MM.1S (cell line): ENCODE measurements around the gene OTULIN.

Source experiments
- DNase-seq: peaks from one replicate; pipeline ENCODE4 v3.0.0-alpha.2; 2015
- H2AFZ ChIP-seq: fragments of 300-600 bp; sonication (generic); 2 replicates; pipeline ENCODE4 v1.6.0; 2016; ENCODE audit warnings: antibody characterized with exemption, low read length
- H3F3A ChIP-seq: fragments of 300-600 bp; sonication (generic); 2 replicates; pipeline ENCODE4 v1.6.1; 2016; ENCODE audit warnings: mild to moderate bottlenecking, antibody characterized with exemption, low read length, moderate library complexity, mixed read lengths; ENCODE audit not compliant: insufficient read depth
- H3K27ac ChIP-seq: fragments of 300-600 bp; sonication (generic); 2 replicates; pipeline ENCODE4 v1.5.1; 2016; ENCODE audit warnings: mild to moderate bottlenecking, low read length
- H3K27me3 ChIP-seq: fragments of 300-600 bp; sonication (generic); replicated peaks from 2 replicates; pipeline ENCODE4 v1.6.0; 2016; ENCODE audit warnings: low read length; ENCODE audit not compliant: insufficient read depth
- H3K36me3 ChIP-seq: fragments of 300-600 bp; sonication (generic); replicated peaks from 2 replicates; pipeline ENCODE4 v1.6.1; 2016; ENCODE audit warnings: mild to moderate bottlenecking, low read length, mixed read lengths; ENCODE audit not compliant: insufficient read depth
- H3K4me1 ChIP-seq: fragments of 300-600 bp; sonication (generic); 2 replicates; pipeline ENCODE4 v1.6.1; 2016; ENCODE audit warnings: low read length, mixed read lengths
- H3K4me2 ChIP-seq: fragments of 300-600 bp; sonication (generic); 2 replicates; pipeline ENCODE4 v1.6.0; 2016; ENCODE audit warnings: low read depth, low read length
- H3K4me3 ChIP-seq: fragments of 300-600 bp; sonication (generic); 2 replicates; pipeline ENCODE4 v1.5.1; 2016; ENCODE audit warnings: low read length, mixed read lengths
- H3K79me2 ChIP-seq: fragments of 300-600 bp; sonication (generic); 2 replicates; pipeline ENCODE4 v1.6.1; 2016; ENCODE audit warnings: mixed run types, low read length, mixed read lengths
- H3K9ac ChIP-seq: fragments of 300-600 bp; sonication (generic); 2 replicates; pipeline ENCODE4 v1.6.1; 2016; ENCODE audit warnings: low read length, mixed read lengths
- H3K9me2 ChIP-seq: fragments of 300-600 bp; sonication (generic); replicated peaks from 2 replicates; pipeline ENCODE4 v1.6.1; 2016; ENCODE audit warnings: mild to moderate bottlenecking, low read length, mixed read lengths; ENCODE audit not compliant: insufficient read depth
- H3K9me3 ChIP-seq: fragments of 300-600 bp; sonication (generic); replicated peaks from 2 replicates; pipeline ENCODE4 v1.6.1; 2016; ENCODE audit warnings: mild to moderate bottlenecking, low read length, mixed read lengths; ENCODE audit not compliant: insufficient read depth
- H4K20me1 ChIP-seq: fragments of 300-600 bp; sonication (generic); 2 replicates; pipeline ENCODE4 v1.6.1; 2016; ENCODE audit warnings: mild to moderate bottlenecking, low read length, moderate library complexity, mixed read lengths; ENCODE audit not compliant: insufficient read depth
- EZH2 ChIP-seq: fragments of 300-600 bp; sonication (generic); optimal IDR thresholded peaks from 2 replicates; pipeline ENCODE3; 2017; ENCODE audit warnings: low read depth, mild to moderate bottlenecking, antibody characterized with exemption, low read length, mixed read lengths
- EZH2phosphoT487 ChIP-seq: fragments of 300-600 bp; sonication (generic); IDR thresholded peaks from 2 replicates; pipeline ENCODE4 v1.6.1; 2018; ENCODE audit warnings: antibody characterized with exemption, low read length
- TF ChIP-seq, protein P1 (sequence below): fragments of 300-600 bp; sonication (generic); IDR thresholded peaks from 2 replicates; pipeline ENCODE4 v1.5.1; 2016; ENCODE audit warnings: antibody characterized with exemption, low read length, mixed read lengths

OTULIN gene

DNA sequence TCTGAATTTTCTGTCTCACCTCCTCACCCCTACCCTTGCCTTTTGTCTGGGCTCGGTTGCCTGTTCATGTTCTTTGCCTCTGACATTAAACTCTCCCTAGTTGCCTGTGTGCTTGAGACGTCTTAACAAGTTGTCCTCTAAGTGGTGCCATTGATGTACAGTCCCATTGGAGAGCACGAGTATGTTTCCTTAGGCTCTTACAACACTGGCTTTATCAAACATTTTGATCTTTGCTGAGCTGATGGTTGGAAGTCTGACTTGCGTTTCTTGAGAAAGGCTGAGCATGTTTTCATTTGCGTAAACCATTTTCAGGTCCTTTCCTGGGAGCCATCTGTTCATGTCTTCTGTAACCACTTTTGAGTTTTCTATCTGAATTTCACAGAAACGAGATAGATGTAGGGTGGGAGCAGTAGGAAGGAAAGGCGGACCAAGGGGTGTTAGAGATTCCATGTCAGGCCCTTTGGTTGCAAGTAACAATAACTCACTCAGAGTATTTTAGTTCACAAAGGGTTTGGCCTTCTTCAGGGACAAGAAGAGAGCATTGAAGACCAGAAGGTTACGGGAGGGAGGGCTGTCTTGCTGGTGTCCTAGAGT is 35.4 kb downstream of the OTULIN start:
- DNase-seq = no peak
- Histone ChIP-seq H3K27me3 (no peaks in the 10 kb centered on the region), H3K79me2 (0 out of 2 replicates have a peak, but pooled peaks cover 16% of the 10 kb centered on the region), H4K20me1 (no peaks in the 10 kb centered on the region), H3K27ac (no peak overlapping the region), H3K36me3 (peaks cover 3% of the 10 kb centered on the region; the same call in 1 of the 2 replicates), H3K4me1 (no peaks in the 10 kb centered on the region), H3F3A (no peaks in the 10 kb centered on the region), H3K9me3 (no peaks in the 10 kb centered on the region), H3K9ac (no peak overlapping the region), H2AFZ (no peak overlapping the region), H3K9me2 (no peaks in the 10 kb centered on the region), H3K4me3 (no peak overlapping the region), H3K4me2 (no peak overlapping the region)
- TF ChIP-seq, protein P1, sequence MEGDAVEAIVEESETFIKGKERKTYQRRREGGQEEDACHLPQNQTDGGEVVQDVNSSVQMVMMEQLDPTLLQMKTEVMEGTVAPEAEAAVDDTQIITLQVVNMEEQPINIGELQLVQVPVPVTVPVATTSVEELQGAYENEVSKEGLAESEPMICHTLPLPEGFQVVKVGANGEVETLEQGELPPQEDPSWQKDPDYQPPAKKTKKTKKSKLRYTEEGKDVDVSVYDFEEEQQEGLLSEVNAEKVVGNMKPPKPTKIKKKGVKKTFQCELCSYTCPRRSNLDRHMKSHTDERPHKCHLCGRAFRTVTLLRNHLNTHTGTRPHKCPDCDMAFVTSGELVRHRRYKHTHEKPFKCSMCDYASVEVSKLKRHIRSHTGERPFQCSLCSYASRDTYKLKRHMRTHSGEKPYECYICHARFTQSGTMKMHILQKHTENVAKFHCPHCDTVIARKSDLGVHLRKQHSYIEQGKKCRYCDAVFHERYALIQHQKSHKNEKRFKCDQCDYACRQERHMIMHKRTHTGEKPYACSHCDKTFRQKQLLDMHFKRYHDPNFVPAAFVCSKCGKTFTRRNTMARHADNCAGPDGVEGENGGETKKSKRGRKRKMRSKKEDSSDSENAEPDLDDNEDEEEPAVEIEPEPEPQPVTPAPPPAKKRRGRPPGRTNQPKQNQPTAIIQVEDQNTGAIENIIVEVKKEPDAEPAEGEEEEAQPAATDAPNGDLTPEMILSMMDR = no peak
- TF ChIP-seq EZH2 = no peak
- no peak for TF ChIP-seq EZH2phosphoT487

DNA sequence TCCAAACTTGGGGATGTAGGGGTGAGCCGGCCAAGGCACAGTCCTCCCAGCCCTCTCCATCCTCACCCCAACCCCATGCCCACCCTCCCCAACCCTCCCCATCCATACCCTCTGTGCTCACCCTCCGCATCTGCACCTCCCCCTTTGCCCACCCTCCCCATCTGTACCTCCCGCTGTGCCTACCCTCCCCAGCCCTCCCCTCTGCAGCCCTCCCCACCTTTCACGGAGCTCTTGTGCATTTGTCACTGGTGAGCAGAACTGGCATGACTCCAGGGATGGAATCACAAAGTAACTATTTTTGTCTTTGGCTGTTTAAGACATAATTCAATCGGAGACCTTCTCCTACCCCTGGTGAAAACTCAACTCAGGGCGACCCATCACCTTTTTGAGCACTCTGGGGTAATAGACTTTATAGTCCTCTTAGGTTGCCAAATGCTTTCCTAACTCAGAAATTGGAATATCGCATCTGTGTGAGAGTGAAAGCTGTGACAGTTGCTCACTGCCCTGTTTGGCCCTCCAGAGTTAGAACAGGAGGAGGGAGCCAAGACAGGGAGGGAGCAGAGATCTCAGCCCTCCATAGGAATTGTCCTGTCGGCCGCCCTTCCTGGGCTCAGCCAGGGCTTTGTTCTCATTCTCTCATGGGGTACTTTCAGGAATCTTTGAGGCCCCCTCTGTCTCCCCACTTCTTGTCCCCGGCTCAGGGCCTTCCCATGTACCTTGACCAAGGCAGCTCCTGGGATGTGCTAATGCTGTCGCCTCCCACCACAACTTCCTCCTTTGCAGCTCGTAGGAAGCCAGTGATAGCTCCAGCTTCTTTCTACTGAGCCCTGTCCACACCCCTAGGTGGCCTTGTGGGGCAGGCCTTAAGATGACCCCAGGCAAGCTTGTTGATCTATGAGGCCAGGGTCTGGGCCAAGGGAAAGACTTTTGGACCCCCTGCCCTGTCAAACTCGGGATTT is 36.2 kb downstream of the OTULIN start:
- no peak for TF ChIP-seq EZH2
- no peak for TF ChIP-seq EZH2phosphoT487
- TF ChIP-seq, protein P1 = no peak
- H3K4me3 ChIP-seq = no peak overlapping the region
- H3K4me2 ChIP-seq = no peak overlapping the region
- peaks cover 3% of the 10 kb centered on the region; the same call in 1 of the 2 replicates for H3K36me3 ChIP-seq
- H3K27me3 ChIP-seq = no peaks in the 10 kb centered on the region
- no peak overlapping the region for H3K27ac ChIP-seq
- DNase-seq = no peak
- no peak overlapping the region for H3K9ac ChIP-seq
- no peak overlapping the region for H2AFZ ChIP-seq
- no peaks in the 10 kb centered on the region for H4K20me1 ChIP-seq
- H3K9me2 ChIP-seq = no peaks in the 10 kb centered on the region
- no peaks in the 10 kb centered on the region for H3K4me1 ChIP-seq
- H3F3A ChIP-seq = no peaks in the 10 kb centered on the region; the same call in 1 of the 2 replicates
- no peaks in the 10 kb centered on the region for H3K9me3 ChIP-seq
- 0 out of 2 replicates have a peak, but pooled peaks cover 19% of the 10 kb centered on the region for H3K79me2 ChIP-seq

- no peak overlapping the region for H3K4me3 ChIP-seq
- TF ChIP-seq, protein P1 = no peak
- TF ChIP-seq EZH2 (no peak), EZH2phosphoT487 (no peak)
- H3K9me2 ChIP-seq = no peaks in the 10 kb centered on the region
- H3K9me3 ChIP-seq = no peaks in the 10 kb centered on the region
- H3K36me3 ChIP-seq = peaks cover 3% of the 10 kb centered on the region; the same call in 1 of the 2 replicates
- no peak overlapping the region for H3K27ac ChIP-seq
- no peaks in the 10 kb centered on the region for H3K4me1 ChIP-seq
- H3K4me2 ChIP-seq = no peak overlapping the region
- H3F3A ChIP-seq = no peaks in the 10 kb centered on the region; the same call in 1 of the 2 replicates
- no peak overlapping the region for H2AFZ ChIP-seq
- 0 out of 2 replicates have a peak, but pooled peaks cover 19% of the 10 kb centered on the region for H3K79me2 ChIP-seq
- no peaks in the 10 kb centered on the region for H4K20me1 ChIP-seq
- H3K9ac ChIP-seq = no peak overlapping the region
- no peaks in the 10 kb centered on the region for H3K27me3 ChIP-seq
- DNase-seq = no peak
Measured at GRCh38 chr5:14701556-14701955, 37.0 kb downstream of the OTULIN start.
